Ovary (tissue), 3 donors: ENCODE results near the gene SYK.

Source experiments
- EP300 ChIP-seq: sonication (generic); formaldehyde crosslinking; IDR thresholded peaks from one replicate; pipeline ENCODE4 v1.6.1; 2017; ENCODE audit warnings: antibody characterized with exemption
- POLR2A ChIP-seq: fragments of 450-650 bp; IDR thresholded peaks from one replicate; pipeline ENCODE4 v1.6.1; 2017; ENCODE audit warnings: antibody characterized with exemption, mild to moderate bottlenecking, moderate library complexity
- TF ChIP-seq, protein P1 (sequence below), 3 donors: fragments of 450-650 bp in 2 of 3; fragments of 200-600 bp in 1 of 3; IDR thresholded peaks; one replicate each; pipeline versions ENCODE4 v1.5.1 to v1.8.0; 2016 to 2022; ENCODE audit warnings: antibody characterized with exemption in 3 of 3, mild to moderate bottlenecking in 1 of 3
- donor health status: DM: no; HTN: no; CAD: no.

DNA sequence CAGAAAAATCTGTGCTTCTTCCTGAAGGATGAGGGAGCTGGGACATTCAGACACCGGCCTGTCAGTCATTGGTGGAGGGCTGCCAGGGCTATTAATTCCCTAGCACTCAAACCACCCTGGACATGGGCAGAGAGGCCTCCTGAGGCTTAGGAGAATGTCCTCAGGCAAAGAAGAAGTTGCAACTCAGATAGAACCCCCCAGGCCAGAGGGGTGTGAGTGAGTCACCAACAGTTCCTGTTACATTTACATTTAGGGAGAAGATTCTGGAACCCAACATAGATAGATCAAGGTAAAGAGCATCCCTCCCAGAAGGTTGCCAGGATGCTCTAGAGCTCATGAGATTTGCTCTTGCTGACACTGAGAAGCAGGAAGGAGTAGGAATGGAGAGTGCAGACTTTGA lies 29.2 kb upstream of the SYK start:
- TF ChIP-seq, protein P1, sequence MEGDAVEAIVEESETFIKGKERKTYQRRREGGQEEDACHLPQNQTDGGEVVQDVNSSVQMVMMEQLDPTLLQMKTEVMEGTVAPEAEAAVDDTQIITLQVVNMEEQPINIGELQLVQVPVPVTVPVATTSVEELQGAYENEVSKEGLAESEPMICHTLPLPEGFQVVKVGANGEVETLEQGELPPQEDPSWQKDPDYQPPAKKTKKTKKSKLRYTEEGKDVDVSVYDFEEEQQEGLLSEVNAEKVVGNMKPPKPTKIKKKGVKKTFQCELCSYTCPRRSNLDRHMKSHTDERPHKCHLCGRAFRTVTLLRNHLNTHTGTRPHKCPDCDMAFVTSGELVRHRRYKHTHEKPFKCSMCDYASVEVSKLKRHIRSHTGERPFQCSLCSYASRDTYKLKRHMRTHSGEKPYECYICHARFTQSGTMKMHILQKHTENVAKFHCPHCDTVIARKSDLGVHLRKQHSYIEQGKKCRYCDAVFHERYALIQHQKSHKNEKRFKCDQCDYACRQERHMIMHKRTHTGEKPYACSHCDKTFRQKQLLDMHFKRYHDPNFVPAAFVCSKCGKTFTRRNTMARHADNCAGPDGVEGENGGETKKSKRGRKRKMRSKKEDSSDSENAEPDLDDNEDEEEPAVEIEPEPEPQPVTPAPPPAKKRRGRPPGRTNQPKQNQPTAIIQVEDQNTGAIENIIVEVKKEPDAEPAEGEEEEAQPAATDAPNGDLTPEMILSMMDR (IDR thresholded peaks at IDR 0.05) = no peak
- no peak for TF ChIP-seq POLR2A
- TF ChIP-seq EP300 = no peak
